ENCODE results near the gene ZNF483. TPM values are rescaled to one million over a fixed set of nuclear protein-coding genes. Genes with fewer than 3 reads are reported as not detected.
"Not testable (repeated sequence)": the region's sequence is repeated elsewhere in the genome, so short reads cannot be mapped to it uniquely, and the experiment has no call there.

ZNF483 gene
- polyA plus RNA-seq, 1 of the 3 experiments (the other 2 are of a cell fraction): 0.53 TPM

DNA sequence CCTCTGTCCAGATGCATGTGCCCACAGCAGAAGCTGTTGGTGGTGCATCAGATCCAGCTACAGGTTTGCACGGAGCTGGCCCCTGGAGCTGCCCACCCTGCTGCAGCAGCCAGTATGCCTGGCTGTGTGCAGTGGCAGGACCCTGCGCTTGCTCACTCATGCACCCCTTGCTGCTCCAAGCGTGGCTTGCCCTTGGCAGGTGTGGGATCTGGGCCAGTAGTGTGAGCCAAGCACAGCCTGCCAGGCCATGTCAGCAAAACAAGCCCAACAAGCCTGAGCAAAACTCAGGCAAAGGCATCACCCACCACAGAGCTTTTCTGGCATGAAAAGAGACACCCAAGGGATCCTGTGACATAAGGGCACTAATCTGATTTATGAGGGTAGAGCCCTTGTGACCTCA is 22.5 kb upstream of the ZNF483 start:
- no peak overlapping the region for H2AFZ ChIP-seq (ENCODE audit: low read depth)
- 70% methylated on average over 3 of the region's 3 CpGs for whole genome bisulfite sequencing (ENCODE audit: low lambda C conversion rate)
- H3K4me1 ChIP-seq (ENCODE audit: control insufficient read depth in 1 of 2, insufficient read depth in 2 of 2, low read depth in 1 of 2, low read length in 1 of 2): no peaks in the 10 kb centered on the region
- no peak overlapping the region for H3K9ac ChIP-seq
- H4K20me1 ChIP-seq (ENCODE audit: insufficient read depth): no peaks in the 10 kb centered on the region
- ChIA-PET CTCF (no interaction called here), POLR2A (no interaction called here)
- no peak overlapping the region for H3K4me3 ChIP-seq (ENCODE audit: low read depth in 2 of 2, low read length in 1 of 2)
- no peak overlapping the region for H3K4me2 ChIP-seq
- H3K27me3 ChIP-seq (ENCODE audit: insufficient read depth): no peaks in the 10 kb centered on the region
- TF ChIP-seq, protein P1, sequence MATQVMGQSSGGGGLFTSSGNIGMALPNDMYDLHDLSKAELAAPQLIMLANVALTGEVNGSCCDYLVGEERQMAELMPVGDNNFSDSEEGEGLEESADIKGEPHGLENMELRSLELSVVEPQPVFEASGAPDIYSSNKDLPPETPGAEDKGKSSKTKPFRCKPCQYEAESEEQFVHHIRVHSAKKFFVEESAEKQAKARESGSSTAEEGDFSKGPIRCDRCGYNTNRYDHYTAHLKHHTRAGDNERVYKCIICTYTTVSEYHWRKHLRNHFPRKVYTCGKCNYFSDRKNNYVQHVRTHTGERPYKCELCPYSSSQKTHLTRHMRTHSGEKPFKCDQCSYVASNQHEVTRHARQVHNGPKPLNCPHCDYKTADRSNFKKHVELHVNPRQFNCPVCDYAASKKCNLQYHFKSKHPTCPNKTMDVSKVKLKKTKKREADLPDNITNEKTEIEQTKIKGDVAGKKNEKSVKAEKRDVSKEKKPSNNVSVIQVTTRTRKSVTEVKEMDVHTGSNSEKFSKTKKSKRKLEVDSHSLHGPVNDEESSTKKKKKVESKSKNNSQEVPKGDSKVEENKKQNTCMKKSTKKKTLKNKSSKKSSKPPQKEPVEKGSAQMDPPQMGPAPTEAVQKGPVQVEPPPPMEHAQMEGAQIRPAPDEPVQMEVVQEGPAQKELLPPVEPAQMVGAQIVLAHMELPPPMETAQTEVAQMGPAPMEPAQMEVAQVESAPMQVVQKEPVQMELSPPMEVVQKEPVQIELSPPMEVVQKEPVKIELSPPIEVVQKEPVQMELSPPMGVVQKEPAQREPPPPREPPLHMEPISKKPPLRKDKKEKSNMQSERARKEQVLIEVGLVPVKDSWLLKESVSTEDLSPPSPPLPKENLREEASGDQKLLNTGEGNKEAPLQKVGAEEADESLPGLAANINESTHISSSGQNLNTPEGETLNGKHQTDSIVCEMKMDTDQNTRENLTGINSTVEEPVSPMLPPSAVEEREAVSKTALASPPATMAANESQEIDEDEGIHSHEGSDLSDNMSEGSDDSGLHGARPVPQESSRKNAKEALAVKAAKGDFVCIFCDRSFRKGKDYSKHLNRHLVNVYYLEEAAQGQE (IDR thresholded peaks at IDR 0.05; ENCODE audit: low read depth, low read length): no peak
- TF ChIP-seq MXI1 (IDR thresholded peaks at IDR 0.05; ENCODE audit: low read depth, low read length) (no peak), TEAD4 (IDR thresholded peaks at IDR 0.05; ENCODE audit: borderline replicate concordance, insufficient read depth) (no peak), RCOR1 (IDR thresholded peaks at IDR 0.05; ENCODE audit: low read length) (no peak)
- TF ChIP-seq, protein P2, sequence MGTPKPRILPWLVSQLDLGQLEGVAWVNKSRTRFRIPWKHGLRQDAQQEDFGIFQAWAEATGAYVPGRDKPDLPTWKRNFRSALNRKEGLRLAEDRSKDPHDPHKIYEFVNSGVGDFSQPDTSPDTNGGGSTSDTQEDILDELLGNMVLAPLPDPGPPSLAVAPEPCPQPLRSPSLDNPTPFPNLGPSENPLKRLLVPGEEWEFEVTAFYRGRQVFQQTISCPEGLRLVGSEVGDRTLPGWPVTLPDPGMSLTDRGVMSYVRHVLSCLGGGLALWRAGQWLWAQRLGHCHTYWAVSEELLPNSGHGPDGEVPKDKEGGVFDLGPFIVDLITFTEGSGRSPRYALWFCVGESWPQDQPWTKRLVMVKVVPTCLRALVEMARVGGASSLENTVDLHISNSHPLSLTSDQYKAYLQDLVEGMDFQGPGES (IDR thresholded peaks at IDR 0.05; ENCODE audit: low read depth, low read length): no peak
- no peaks in the 10 kb centered on the region for H3K79me2 ChIP-seq (ENCODE audit: insufficient read depth)
- no peak overlapping the region for H3K27ac ChIP-seq (ENCODE audit: low read depth in 2 of 2, low read length in 1 of 2)
- H3K36me3 ChIP-seq (replicated peaks in 1 of 2; ENCODE audit: control insufficient read depth in 1 of 2, insufficient read depth in 2 of 2, low read length in 1 of 2): no peaks in the 10 kb centered on the region
- DNase-seq: no peak
- no peaks in the 10 kb centered on the region for H3K9me3 ChIP-seq
- H3F3A ChIP-seq (replicated peaks; ENCODE audit: insufficient read depth): no peaks in the 10 kb centered on the region
- H3K9me2 ChIP-seq: no peaks in the 10 kb centered on the region

DNA sequence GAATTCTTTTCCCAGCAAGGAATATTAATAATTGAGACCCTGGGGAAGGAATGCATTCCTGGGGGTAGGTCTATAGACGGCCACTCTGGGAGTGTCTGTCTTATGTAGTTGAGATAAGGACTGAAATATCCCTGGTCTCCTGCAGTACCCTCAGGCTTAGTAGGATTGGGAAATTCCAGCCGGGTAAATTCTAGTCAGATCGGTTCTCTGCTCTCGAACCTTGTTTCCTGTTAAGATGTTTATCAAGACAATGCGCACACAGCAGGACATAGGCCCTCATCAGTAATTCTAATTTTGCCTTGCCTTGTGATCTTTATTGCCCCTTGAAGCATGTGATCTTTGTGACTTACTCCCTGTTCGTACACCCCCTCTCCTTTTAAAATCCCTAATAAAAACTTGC is 13.4 kb upstream of the ZNF483 start:
- not testable (repeated sequence) for H3F3A ChIP-seq (replicated peaks; ENCODE audit: insufficient read depth)

DNA sequence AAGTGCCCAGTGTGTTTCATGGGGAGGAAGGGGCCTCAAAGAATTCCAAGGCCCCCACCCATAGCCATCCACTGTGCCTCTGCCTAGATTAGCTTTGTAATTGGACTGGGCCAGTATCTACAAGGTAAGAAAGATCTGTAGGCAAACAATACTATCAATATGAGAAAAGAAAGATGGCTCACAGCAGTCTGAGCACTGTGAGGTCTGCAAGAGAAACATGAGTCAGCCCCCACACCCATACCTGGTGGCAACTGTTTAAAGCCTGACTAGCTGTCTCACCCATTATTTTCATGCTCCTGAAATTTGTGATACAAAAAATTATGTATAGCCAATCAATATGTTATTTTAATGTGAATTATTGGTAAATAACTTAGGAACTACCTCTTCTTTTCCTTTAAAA is 10.0 kb upstream of the ZNF483 start:
- Histone ChIP-seq H4K20me1 (ENCODE audit: insufficient read depth) (no peaks in the 10 kb centered on the region), H3K79me2 (ENCODE audit: insufficient read depth) (no peaks in the 10 kb centered on the region), H3K36me3 (replicated peaks in 1 of 2; ENCODE audit: control insufficient read depth in 1 of 2, insufficient read depth in 2 of 2, low read length in 1 of 2) (no peaks in the 10 kb centered on the region), H3K27me3 (ENCODE audit: insufficient read depth) (no peaks in the 10 kb centered on the region), H3K9me3 (no peaks in the 10 kb centered on the region), H3K4me2 (no peak overlapping the region), H3F3A (replicated peaks; ENCODE audit: insufficient read depth) (no peaks in the 10 kb centered on the region), H3K27ac (ENCODE audit: low read depth in 2 of 2, low read length in 1 of 2) (no peak overlapping the region), H3K9ac (no peak overlapping the region), H3K4me1 (ENCODE audit: control insufficient read depth in 1 of 2, insufficient read depth in 2 of 2, low read depth in 1 of 2, low read length in 1 of 2) (no peaks in the 10 kb centered on the region), H3K9me2 (no peaks in the 10 kb centered on the region), H3K4me3 (ENCODE audit: low read depth in 2 of 2, low read length in 1 of 2) (no peak overlapping the region), H2AFZ (ENCODE audit: low read depth) (no peak overlapping the region)
- no peak for DNase-seq
- TF ChIP-seq RAD21 (IDR thresholded peaks at IDR 0.05; ENCODE audit: low read length): no peak
- TF ChIP-seq, protein P3, sequence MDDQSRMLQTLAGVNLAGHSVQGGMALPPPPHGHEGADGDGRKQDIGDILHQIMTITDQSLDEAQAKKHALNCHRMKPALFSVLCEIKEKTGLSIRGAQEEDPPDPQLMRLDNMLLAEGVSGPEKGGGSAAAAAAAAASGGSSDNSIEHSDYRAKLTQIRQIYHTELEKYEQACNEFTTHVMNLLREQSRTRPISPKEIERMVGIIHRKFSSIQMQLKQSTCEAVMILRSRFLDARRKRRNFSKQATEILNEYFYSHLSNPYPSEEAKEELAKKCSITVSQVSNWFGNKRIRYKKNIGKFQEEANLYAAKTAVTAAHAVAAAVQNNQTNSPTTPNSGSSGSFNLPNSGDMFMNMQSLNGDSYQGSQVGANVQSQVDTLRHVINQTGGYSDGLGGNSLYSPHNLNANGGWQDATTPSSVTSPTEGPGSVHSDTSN (IDR thresholded peaks at IDR 0.05): no peak
- no peak for TF ChIP-seq FOSL2 (IDR thresholded peaks at IDR 0.05; ENCODE audit: borderline replicate concordance, low read depth)
- TF ChIP-seq GATA2 (CRISPR knock-in tag; IDR thresholded peaks at IDR 0.05): no peak
- TF ChIP-seq SMC3 (IDR thresholded peaks at IDR 0.05; ENCODE audit: low read depth, low read length): no peak
- no peak for TF ChIP-seq MXI1 (IDR thresholded peaks at IDR 0.05; ENCODE audit: low read depth, low read length)
- TF ChIP-seq FOXJ3 (CRISPR knock-in tag; IDR thresholded peaks at IDR 0.05): no peak
- POLR2A ChIA-PET: no interaction called here
- CTCF ChIA-PET: no interaction called here

More for the DNA sequence above, 13.4 kb upstream of the ZNF483 start:
- H3K27me3 ChIP-seq (ENCODE audit: insufficient read depth); POLR2A ChIA-PET; DNase-seq; H3K9me3 ChIP-seq; H3K27ac ChIP-seq (ENCODE audit: low read depth in 2 of 2, low read length in 1 of 2); H2AFZ ChIP-seq (ENCODE audit: low read depth); H3K36me3 ChIP-seq (replicated peaks in 1 of 2; ENCODE audit: control insufficient read depth in 1 of 2, insufficient read depth in 2 of 2, low read length in 1 of 2); H3K4me3 ChIP-seq (ENCODE audit: low read depth in 2 of 2, low read length in 1 of 2); CTCF ChIA-PET; H3K79me2 ChIP-seq (ENCODE audit: insufficient read depth); H3K9me2 ChIP-seq; H3K9ac ChIP-seq; H3K4me2 ChIP-seq; H3K4me1 ChIP-seq (ENCODE audit: control insufficient read depth in 1 of 2, insufficient read depth in 2 of 2, low read depth in 1 of 2, low read length in 1 of 2); H4K20me1 ChIP-seq (ENCODE audit: insufficient read depth): not testable (repeated sequence)
- 41% methylated on average over 5 of the region's 6 CpGs for WGBS (ENCODE audit: low lambda C conversion rate)
